Stimulated activated CD4-positive, alpha-beta T cell treated with anti-CD3 and anti-CD28 coated beads, Interleukin-2, amount 100 ng/mL, for 4 hours (primary cell): ENCODE data around the gene PGAP6.
"Not testable (repeated sequence)": the region's sequence is repeated elsewhere in the genome, so short reads cannot be mapped to it uniquely, and the experiment has no call there.

Experiments used
- DNase-seq: peaks from one replicate; pipeline ENCODE4 v3.0.0-alpha.2; 2020; ENCODE audit warnings: low read depth

Gene PGAP6

DNA sequence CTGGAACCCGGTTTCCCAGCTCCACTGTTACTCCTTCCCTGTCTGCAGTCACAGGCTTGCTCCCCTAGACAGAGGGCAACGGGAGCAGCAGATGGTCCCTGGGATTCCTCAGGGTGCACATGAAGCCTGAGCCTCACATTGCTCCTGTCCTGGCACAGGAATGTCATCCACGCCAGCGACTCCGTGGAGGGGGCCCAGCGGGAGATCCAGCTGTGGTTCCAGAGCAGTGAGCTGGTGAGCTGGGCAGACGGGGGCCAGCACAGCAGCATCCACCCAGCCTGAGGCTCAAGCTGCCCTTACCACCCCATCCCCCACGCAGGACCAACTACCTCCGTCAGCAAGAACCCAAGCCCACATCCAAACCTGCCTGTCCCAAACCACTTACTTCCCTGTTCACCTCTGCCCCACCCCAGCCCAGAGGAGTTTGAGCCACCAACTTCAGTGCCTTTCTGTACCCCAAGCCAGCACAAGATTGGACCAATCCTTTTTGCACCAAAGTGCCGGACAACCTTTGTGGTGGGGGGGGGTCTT, 18.3 kb upstream of the PGAP6 start:
- no peak for DNase-seq

DNA sequence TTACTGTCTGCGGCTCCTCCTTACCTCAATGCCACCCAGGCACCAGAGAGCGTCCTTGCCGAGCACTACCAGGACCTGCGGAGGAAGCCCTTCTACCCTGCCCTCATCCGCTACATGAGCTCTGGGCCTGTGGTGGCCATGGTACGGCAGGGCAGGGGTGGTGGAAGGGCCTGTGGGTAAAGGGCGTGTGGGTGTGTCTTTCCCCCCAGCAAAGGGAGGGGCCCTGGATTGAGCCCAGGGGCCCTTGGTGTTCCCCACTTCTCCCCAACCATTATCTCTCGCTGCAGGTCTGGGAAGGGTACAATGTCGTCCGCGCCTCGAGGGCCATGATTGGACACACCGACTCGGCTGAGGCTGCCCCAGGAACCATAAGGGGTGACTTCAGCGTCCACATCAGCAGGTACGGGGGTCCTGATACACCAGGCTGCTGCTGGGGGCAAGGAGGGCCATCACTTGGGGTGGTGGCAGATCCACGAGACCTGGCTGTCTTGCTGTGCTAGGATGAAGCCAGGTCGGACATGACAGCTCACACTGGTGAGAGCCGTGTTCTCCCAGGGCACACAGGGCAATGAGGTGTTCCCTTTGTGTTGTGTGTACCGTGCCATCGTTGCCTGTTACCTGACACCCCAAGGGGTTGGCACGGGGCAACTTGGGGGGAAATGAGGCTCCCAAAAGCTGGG, 17.7 kb upstream of the PGAP6 start:
- DNase-seq = no peak

DNA sequence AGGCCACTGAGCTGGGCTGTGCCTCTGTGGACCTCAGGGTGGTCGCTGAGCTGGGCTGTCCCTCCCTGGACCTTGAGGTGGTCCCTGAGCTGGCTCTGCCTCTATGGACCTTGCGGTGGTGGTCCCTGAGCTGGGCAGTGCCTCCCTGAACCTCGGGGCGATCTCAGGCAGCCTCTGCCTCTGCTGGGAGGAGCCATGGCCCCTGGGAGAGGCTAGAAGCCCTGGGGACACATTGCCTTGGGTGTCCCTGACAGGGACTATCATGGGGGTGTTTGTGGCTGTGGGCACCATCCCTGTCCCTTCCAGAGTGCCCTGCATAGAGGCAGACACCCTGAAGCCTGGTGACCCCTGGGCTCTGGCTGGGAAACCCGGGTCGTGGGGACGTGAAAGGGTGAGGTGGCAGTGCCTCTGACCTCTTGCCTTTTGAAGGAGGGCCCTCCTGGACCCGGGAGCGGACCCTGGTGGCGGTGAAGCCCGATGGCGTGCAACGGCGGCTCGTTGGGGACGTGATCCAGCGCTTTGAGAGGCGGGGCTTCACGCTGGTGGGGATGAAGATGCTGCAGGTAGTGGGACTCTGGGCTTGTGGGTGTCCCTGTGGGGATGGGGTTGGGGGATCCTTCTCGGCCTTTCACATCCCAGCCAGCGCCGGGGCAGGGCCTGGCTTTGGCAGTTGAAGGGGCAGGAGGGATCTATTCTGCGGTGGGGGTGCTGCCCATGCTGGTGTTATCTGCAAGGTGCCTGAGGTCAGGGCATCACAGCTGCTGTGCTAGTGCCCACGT, 17.0 kb upstream of the PGAP6 start:
- DNase-seq = no peak

DNA sequence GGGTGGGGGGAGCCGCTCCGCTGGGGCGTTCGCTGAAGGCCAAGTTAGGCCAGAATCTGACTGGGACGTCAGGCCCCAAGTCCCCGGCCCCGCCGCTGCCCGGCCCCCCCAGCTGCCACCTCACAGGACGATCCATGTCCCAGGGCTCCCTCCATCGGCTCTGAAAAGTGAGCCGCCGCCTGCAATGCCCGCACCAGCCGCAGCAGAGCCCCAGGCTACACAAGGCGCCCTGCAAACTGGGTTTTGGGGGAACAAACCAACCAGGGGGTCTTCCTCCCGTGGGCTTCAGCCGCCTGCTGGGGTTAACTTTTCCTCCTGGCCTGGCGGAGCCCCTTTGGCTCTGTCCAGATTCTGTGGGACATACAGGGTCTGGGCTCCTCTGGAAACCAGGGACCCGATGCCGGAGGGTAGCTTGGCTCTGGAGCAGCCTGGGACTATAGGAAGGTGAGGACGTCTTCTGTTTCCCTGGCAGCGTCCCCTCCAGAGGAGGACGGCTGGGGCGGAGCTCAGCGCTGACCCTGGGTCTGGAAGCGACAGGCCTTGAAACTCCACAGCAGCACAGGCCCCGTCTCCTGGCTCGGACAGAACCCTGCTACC, 16.1 kb upstream of the PGAP6 start:
- no peak for DNase-seq

DNA sequence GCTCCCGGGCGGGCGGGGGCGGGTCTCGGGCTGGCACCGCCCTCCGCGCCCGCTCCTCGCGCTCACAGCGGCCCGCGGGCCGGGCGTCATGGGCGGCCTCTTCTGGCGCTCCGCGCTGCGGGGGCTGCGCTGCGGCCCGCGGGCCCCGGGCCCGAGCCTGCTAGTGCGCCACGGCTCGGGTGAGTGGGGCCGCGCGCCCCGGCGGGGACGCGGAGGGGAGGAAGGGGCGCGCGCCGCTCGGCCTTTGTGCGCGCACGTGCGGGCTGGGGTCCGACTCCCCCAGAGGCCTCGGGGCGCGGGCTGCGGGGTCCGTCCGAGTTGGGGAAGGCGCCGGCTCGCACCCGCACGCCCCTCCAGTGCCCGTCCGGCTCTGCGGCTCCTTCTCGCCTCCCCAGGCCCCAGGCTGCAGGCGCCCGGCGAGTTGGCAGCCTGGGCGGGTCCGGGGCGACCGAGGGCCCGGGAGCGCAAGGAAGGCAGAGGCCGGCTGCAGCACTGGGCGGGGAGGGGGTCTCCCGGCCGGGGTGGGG, 15.4 kb upstream of the PGAP6 start, which contains the start of gene NME4:
NME4 (plus strand) TSS at position 65 of the 527 bp plus-strand sequence; CDS start at position 89, 24 bp downstream.
- no peak for DNase-seq

DNA sequence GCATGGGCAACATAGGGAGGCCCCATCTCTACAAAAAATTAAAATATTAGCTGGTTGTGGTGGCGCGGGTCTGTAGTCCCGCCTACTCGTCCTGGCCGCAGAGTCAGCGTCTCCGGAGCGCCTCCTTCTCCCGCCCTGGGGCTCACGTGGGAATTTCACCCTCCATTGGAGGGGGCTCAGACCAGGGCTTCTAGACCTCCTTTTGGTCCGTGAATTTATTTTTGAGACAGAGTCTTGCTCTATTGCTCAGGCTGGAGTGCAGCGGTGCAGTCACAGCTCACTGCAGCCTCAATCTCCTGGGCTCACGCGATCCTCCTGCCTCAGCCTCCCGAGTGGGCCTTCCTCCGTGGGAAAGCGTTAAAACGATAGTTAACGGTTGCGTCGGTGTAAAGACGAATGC, 14.8 kb upstream of the PGAP6 start:
- DNase-seq = no peak

DNA sequence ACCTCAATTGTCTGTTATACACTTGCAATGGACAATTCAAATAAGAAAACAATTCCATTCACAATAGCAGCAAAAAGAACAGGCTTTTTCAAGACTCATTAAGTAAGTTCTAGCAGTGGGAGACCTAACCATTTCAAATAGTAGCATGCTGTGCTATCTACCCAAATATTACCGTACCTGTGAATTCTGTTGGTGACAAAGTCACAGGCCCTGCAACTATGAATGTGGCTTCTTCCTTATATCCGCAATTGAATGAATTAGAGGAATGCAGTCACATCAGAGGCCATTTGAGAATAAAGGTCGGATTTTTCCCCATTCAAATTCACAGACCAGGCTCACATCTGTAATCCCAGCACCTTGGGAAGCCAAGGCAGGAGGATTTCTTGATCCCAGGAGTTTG, 14.4 kb upstream of the PGAP6 start:
- no peak for DNase-seq

DNA sequence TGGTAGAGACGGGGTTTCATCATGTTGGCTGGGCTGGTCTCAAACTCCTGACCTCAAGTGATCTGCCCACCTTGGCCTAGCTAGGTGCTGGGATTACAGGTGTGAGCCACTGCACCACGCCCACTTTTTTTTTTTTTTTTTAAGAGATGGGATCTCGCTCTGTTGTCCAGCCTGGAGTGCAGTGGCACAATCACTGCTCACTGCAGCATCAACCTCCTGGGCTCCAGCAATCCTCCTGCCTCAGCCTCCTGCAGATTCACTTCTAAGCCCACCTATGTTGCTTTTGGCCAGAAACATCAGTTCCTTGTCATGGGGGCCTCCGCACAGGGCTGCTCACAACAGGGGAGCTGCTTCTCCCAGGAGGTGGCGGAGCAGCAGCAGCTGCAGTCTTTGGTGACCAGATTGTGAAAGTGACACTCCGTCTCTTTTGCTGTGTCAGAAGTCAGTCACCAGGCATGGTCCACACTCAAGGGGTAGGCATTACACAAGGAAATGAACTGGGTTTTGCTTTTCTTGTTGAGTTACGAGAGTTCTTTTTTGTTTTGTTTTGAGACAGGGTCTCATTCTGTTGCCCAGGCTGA, 10.8 kb upstream of the PGAP6 start:
- no peak for DNase-seq

DNA sequence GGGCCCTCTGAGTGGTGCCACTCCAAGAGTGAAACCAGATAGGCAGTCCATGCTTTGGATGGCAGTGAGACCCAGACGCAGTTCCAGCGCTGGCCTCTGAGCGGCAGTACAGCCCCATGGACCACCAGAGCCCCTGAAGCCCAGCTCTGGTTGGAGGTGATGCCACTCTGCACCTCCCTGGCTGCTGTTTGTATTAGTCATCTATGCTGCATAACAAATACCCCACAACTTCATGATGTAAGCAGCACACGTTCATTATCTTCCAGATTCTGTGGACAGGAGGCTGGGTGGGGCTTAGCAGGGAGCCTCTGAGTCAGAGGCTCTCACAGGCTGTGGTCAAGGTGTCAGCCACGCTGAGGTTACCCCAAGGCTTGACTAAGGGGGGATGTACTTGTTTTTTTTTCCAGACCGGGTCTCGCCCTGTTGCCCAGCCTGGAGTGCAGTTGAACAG, 10.1 kb upstream of the PGAP6 start:
- peak; percentile 63 for DNase-seq

DNA sequence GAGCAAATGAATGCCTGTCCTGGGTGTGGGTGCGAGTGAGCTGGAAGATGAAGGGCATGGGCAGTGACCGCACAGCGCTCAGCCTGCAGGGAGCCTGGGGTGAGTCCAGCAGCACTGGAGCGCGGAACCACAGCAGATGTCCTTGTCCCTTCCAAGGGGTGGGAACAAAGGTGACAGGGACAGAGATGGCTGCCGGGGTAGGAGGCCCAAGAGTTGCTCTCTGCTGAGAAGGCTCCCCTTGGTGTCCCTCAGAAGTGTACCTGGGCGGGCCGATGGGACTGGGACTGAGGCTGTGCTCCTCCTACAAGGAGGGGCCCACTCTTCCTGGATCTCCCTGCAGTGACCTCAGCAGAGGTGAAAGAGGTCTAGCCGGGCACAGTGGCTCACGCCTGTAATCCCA, 7.6 kb upstream of the PGAP6 start:
- no peak for DNase-seq

DNA sequence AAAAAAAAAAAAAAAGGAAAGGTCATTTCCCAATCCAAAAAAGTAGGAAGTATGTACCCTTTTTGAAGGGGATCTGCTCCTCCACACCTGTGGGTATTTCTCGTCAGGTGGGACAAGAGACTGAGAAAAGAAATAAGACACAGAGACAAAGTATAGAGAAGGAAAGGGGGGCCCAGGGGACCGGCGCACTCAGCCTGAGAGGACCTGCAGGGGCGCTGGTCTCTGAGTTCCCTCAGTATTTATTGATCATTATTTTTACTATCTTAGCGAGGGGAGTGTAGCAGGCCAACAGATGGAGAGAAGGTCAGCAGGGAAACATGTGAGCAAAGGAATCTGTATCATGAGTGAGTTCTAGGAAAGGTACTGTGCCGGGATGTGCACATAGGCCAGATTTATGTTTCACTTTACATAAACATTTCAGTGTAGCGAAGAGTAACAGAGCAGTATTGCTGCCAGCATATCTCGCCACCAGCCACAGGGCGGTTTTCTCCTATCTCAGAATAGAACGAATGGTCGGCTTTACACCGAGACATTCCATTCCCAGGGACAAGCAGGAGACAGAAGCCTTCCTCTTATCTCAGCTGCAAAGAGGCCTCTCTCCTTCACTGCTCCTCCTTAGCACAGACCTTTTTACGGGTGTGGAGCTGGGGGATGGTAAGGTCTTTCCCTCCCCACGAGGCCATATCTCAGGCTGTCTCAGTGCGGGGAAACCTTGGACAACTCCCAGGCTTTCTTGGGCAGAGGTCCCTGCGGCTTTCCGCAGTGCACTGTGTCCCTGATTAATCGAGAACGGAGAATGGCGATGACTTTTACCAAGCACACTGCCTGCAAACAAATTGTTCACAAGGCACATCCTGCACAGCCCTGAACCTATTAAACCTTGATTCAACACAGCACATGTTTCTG, 6.2 kb upstream of the PGAP6 start:
- not testable (repeated sequence) for DNase-seq

DNA sequence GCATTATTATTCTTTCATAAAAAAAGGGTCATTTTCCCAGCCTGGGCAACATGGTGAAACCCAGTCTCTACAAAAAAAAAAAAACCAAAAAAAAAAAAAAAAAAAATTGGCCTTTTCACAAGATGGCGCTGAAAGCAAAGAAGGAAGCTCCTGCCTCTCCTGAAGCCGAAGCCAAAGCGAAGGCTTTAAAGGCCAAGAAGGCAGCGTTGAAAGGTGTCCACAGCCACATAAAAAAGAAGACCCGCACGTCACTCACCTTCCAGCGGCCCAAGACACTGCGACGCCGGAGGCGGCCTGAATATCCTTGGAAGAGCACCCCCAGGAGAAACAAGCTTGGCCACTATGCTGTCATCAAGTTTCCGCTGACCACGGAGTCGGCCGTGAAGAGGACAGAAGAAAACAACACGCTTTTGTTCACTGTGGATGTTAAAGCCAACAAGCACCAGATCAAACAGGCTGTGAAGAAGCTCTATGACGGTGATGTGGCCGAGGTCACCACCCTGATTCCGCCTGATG, 4.9 kb upstream of the PGAP6 start:
- no peak for DNase-seq

DNA sequence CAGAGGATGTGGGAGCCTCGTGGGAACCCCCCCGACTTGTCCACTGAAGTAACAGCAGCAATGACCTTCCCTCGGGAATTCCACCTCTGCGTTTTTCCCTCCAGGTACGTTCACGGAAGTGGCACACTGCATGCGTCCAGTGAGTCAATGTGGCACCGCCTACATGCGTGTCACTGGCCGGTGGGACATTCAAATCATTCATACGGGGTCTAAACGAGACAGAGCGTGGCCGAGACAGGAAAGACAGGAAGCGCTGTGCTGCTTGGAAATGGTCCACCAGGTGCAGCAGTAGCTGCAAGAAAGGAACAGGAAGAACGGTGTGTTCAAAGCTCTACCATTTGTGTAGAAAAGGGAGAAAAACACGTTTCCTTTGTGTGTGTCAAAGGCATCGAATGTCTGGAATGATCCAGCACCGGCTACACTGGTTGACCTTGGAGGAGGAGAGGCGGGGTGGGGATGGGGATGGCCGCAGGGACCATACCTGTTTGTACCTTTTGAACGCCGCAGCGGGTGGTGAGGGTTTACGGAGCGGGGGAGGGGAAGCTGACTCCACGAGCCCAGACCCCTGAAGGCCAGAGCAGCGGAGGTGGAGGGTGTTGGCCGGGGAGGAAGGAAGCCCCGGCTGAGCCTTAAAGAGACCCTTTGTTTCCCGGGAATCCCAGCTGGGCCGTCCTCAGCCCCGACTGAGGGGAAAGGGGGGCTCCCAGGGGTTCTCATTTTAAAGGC, 1.7 kb upstream of the PGAP6 start:
- DNase-seq = no peak

DNA sequence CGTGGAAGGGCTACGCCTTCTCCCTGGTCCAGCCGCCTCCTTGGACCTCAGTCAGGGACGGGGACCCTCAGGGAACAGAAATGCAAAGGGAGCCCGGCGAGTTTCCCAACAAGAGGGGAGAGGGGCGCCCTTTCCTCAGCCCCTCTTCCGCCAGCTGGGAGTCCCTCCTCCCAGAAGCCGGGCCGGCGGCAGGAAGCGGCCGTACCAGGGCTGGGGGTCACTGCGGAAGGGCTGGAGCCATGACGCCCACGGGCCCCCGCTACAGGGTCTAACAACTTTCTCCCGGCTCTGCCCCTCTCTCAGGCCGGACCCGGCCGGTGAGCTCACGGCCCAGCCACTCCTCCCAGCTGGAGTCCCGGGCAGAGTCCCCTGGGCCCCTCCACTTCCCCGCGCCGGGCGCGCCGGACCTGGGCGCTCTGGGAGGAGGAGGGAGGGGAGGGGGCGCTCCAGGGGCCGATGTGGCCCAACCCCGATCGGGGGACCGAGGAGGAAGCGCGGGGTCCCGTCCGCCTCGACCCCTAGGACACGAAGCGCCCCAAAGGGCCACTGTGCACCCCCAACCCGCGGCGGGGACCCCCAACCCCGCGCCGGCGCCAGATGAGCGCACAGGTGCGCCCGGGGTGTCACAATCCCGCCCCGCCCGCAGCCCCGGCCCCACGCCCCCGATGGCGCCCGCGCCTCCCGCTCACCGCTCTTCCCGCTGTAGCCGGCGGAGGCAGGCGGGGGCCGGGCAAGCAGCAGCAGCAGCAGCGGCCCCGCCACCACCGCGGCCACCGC, 578 bp downstream of the PGAP6 start:
- no peak for DNase-seq

DNA sequence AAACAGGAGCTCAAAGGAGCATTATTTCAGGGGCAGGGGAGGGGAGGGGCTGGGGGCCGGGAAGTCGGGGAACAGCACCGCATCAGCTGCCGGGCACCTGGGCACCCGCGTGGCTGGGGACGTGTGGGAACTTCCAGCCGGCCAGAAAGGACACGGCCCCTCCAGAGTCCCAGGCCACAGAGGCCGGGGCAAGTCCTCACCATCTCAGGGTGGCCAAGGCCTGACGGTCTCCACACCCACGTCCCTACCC, 1.1 kb downstream of the PGAP6 start:
- no peak for DNase-seq

DNA sequence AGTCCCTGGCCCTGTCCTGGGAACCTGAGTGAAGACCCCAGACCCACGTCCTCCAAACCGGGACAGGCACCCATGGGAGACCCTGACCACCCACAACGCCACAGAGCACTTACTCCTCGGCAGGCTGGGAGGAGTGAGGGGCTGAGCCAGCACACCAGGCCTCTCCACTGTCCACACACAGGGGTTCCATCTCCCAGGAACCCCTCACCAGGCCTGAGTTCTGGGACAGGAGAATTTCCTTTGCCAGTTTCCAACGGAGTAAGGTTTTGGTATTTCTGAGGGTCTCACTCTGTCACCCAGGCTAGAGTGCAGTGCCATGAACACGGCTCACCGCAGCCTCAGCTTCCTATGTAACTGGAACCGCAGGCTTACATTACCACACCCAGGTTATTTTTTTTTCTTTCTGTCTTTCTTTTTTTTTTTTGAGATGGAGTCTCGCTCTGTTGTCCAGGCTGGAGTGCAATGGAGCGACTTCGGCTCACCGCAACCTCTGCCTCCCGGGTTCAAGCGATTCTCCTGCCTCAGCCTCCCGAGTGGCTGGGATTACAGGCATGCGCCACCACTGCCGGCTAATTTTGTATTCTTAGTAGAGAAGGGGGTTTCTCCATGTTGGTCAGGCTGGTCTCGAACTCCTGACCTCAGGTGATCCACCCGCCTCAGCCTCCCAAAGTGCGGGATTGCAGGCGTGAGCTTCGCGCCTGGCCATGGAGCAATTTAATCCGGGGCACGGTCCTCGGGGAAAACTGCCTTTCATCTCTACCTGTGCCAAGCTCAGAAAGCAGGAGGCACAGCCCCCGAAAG, 1.6 kb downstream of the PGAP6 start:
- no peak for DNase-seq

DNA sequence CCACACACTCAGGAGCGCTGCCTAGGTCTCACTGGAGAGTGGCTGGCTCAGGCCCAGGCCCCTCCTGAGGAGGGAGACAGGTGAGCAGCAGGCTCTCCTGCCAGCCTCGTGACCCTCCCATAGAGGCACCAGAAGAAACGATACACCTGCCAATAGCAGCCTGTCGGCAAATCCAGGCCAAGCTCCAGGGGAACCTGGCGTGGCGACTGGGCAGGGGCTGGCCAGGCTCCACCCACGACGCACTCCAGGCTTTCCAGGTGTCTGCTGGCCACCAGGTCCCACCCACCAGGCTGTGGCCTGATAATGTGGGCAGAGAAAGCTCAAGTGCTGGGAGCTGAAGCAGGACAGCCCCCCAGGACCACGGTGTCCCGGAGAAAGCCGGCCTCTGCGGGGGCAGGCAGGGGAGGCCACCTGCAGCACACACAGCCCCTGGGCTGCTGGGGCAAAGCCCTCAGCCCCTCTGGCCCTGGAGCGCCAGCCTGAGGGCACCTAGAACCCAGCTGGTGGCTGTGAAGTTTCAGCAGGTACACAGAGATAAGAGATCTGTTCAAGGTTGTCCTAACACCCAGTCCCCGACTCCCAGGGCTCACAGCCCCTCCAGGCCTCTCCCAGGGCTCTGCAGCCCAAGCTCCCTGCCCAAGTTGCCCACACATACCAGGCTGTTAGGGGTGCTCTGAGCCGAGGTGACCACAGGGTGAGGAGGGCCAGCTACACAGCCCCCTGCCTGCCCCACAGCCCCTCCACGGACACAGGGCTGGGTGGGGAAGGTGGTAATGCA, 2.4 kb downstream of the PGAP6 start:
- no peak for DNase-seq

DNA sequence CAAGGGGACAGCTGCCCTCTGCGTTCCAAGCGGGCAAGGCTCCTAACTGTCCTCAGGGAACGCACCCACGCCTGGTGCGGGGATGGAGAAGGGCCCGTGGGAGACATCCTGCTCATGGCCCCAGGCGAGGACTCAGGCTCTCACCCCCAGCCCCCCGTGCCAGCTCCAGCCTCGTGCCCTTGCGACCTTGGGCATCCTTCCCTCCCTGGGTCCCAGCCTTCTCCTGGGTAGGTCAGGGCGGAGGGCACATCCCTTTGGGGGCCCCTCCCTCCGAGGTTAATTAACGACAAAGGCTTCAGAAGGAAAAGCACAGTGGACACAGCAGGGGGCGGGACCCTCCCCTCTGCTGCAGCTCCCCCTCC, 3.0 kb downstream of the PGAP6 start:
- no peak for DNase-seq
